Retinal pigment epithelial cell (primary cell): Measurements from ENCODE around the gene PDE8A.

ENCODE experiments used
- DNase-seq: peaks from one replicate; pipeline ENCODE4 v3.0.0-alpha.2; 2010; ENCODE audit warnings: low read depth
- H3K4me3 ChIP-seq: 2 replicates; pipeline ENCODE4 v1.5.1; 2011; ENCODE audit warnings: mild to moderate bottlenecking, low read length, control low read depth, moderate library complexity
- TF ChIP-seq, protein P1 (sequence below): conservative IDR thresholded peaks from 2 replicates; pipeline ENCODE4 v1.5.1; 2011; ENCODE audit warnings: low read depth, low read length, control low read depth, inconsistent platforms

The PDE8A gene

DNA sequence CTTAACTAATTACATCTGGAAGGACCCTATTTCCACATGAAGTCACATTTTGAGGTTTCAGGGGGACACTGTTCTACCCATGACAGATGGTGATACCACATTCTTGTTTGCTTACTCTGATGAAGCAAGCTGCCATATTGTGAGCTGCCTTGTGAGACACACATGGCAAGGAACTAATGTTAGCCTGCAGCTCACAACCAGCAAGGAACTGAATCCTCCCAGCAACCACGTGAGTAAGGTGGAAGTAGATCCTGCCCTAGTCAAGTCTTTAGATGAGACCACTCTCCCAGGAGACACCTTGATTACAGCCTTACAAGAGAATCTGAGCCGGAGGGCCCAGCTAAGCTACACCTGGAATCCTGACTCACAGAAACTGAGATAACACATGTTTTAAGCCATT is 160.1 kb downstream of the PDE8A start:
- TF ChIP-seq, protein P1, sequence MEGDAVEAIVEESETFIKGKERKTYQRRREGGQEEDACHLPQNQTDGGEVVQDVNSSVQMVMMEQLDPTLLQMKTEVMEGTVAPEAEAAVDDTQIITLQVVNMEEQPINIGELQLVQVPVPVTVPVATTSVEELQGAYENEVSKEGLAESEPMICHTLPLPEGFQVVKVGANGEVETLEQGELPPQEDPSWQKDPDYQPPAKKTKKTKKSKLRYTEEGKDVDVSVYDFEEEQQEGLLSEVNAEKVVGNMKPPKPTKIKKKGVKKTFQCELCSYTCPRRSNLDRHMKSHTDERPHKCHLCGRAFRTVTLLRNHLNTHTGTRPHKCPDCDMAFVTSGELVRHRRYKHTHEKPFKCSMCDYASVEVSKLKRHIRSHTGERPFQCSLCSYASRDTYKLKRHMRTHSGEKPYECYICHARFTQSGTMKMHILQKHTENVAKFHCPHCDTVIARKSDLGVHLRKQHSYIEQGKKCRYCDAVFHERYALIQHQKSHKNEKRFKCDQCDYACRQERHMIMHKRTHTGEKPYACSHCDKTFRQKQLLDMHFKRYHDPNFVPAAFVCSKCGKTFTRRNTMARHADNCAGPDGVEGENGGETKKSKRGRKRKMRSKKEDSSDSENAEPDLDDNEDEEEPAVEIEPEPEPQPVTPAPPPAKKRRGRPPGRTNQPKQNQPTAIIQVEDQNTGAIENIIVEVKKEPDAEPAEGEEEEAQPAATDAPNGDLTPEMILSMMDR: no peak
- H3K4me3 ChIP-seq: no peak overlapping the region
- no peak for DNase-seq

DNA sequence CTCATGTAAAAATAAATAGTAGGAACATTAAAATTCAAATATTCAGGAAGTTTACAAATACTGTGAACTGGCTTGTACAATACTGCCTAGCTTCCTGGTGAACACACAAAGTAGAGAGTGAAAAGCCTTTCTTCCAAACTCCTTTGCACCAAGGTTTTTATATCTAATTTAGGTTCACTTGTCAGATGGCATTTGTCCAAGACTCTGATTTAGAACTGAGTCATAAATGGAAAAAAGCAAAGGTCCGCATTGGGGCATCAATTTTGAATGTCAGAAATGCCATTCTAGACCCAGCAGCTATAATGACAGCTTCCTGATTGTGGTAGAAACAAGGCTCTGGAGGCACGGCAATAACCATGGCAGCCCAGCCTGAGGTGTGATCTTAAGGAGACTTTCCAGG is 160.7 kb downstream of the PDE8A start:
- TF ChIP-seq, protein P1: no peak
- DNase-seq: peak; percentile 61
- no peak overlapping the region for H3K4me3 ChIP-seq

DNA sequence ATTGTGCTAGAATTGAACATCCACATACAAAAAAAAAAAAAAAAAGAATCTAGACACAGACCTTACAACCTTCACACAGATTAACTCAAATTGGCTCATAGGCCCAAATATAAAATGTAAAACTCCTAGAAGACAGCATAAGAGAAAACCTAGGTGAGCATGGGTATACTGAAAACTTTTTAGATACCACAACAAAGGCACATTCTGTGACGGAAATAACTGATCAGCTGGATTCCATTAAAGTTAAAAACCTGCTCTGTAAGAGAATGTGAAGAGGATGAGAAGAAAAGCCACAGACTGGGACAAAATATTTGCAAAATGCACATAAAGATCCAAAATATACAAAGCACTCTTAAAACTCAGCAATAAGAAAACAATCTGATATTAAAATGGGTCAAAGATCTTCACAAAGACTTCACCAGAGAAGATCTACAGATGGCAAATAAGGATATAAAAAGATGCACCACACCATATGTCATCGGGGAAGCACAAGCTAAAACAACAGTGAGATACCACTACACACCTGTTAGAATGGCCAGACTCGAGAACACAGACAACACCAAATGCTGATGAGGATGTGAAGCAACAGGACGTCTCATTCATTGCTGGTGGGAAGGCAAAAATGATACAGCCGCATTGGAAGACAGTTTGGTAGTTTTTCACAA is 167.9 kb downstream of the PDE8A start:
- TF ChIP-seq, protein P1: no peak
- H3K4me3 ChIP-seq: no peak overlapping the region
- DNase-seq: no peak

DNA sequence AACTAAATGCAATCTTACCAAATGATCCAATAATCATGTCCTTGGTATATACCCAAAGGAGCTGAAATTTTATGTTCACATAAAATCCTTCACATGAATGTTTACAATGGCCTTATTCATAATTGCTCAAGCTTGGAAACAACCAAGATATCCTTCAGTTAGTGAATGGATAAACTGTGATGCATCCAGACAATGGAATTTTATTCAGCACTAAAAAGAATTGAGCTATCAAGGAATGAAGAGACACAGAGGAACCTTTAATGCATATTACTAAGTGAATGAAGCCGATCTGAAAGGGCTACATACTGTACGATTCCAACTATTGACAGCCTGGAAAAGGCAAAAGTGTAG is 168.4 kb downstream of the PDE8A start:
- no peak for DNase-seq
- TF ChIP-seq, protein P1: no peak
- no peak overlapping the region for H3K4me3 ChIP-seq

DNA sequence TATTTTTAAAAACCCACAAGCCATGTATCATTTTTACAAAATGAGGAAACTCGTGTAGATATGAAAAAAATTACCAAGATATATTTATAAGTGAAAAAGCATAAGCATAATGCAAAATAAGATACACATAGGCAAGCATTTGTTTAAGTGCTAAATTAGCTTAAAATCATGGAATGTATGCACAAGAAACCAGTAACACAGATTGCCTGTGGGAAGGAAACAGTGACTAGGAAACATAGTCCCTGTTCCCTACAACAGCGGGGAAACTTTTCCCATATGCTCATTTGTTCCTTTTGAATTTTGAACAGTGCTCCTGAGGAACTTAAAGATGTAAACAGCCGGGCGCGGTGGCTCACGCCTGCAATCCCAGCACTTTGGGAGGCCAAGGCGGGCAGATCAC is 169.5 kb downstream of the PDE8A start:
- TF ChIP-seq, protein P1: no peak
- no peak for DNase-seq
- H3K4me3 ChIP-seq: no peak overlapping the region

DNA sequence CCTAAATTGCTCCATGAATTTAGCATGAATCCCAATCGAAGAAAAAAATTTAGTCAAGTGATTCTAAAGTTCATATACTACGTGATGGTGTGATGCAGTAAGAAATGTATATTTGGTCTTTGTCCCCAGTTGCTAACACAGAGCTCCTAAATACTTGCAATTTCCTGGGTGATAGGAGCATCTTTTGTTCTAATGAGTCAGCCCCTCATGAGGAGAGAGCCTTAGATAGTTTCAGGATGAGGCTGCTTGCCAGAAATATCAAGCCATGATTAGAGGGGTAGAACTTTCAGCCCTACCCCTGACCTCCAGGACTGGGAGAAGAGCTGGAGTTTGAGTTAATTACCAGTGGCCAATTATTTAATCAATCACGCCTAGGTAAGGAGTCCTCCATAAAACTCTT is 170.2 kb downstream of the PDE8A start:
- no peak for DNase-seq
- TF ChIP-seq, protein P1: no peak
- no peak overlapping the region for H3K4me3 ChIP-seq

DNA sequence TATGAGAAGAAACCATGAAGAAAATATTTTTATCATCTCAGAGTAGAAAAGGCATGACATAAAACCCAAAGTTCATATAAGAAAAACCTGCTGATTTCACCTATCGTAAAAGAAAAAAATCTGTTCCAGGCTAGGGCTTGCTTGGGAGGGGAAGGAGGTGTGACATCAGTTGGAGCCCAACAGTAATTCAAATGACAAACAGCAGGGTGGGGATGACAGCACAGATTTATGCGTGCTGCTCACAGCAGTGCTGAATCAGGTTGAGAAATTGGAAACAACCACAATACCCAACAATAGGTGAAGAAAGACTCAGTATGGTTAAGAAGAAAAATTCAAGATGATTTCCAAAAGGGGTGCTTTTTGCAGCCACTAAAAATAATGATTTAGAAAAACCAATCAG is 172.4 kb downstream of the PDE8A start:
- H3K4me3 ChIP-seq: no peak overlapping the region
- TF ChIP-seq, protein P1: no peak
- DNase-seq: no peak
